Measurements from ENCODE around the gene LHFPL3. TPM values are rescaled to one million over a fixed set of nuclear protein-coding genes. Genes with fewer than 3 reads are reported as not detected.

LHFPL3 gene
- total RNA-seq, 1 experiment from 2014 or later = not detected

DNA sequence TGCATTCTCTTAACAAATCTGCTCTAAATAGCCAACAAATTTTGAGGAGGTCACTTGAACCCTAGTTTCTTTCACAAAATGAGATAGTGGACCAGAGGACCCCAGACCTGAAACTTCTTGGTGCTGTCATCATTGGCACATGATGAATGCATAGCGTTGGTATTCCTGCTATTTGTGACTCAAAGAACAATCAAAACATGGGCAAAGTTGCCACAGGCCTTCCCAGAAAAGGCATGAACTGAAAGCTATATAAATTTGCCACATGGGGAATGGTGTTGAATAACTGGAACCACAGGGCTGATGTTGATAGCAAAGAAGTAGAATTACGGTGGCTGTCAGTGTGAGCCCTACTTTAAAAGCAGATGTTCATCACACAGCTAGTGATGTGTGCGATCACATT lies 465.8 kb downstream of the LHFPL3 start:
- no peak for TF ChIP-seq ZFX (IDR thresholded peaks at IDR 0.05)
- TF ChIP-seq, protein P1, sequence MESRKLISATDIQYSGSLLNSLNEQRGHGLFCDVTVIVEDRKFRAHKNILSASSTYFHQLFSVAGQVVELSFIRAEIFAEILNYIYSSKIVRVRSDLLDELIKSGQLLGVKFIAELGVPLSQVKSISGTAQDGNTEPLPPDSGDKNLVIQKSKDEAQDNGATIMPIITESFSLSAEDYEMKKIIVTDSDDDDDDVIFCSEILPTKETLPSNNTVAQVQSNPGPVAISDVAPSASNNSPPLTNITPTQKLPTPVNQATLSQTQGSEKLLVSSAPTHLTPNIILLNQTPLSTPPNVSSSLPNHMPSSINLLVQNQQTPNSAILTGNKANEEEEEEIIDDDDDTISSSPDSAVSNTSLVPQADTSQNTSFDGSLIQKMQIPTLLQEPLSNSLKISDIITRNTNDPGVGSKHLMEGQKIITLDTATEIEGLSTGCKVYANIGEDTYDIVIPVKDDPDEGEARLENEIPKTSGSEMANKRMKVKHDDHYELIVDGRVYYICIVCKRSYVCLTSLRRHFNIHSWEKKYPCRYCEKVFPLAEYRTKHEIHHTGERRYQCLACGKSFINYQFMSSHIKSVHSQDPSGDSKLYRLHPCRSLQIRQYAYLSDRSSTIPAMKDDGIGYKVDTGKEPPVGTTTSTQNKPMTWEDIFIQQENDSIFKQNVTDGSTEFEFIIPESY (IDR thresholded peaks at IDR 0.05; ENCODE audit: extremely low read depth, insufficient replicate concordance, low read length) = no peak
- TF ChIP-seq, protein P2, sequence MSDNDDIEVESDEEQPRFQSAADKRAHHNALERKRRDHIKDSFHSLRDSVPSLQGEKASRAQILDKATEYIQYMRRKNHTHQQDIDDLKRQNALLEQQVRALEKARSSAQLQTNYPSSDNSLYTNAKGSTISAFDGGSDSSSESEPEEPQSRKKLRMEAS (IDR thresholded peaks at IDR 0.05) = no peak
- TF ChIP-seq POLR2A (IDR thresholded peaks at IDR 0.05; ENCODE audit: borderline replicate concordance, extremely low read depth, insufficient read depth, insufficient read length) = no peak
- no peak for TF ChIP-seq SP1 (IDR thresholded peaks at IDR 0.05; ENCODE audit: low read depth)
- TF ChIP-seq EZH2 (IDR thresholded peaks at IDR 0.05) = no peak
- TF ChIP-seq, protein P3, sequence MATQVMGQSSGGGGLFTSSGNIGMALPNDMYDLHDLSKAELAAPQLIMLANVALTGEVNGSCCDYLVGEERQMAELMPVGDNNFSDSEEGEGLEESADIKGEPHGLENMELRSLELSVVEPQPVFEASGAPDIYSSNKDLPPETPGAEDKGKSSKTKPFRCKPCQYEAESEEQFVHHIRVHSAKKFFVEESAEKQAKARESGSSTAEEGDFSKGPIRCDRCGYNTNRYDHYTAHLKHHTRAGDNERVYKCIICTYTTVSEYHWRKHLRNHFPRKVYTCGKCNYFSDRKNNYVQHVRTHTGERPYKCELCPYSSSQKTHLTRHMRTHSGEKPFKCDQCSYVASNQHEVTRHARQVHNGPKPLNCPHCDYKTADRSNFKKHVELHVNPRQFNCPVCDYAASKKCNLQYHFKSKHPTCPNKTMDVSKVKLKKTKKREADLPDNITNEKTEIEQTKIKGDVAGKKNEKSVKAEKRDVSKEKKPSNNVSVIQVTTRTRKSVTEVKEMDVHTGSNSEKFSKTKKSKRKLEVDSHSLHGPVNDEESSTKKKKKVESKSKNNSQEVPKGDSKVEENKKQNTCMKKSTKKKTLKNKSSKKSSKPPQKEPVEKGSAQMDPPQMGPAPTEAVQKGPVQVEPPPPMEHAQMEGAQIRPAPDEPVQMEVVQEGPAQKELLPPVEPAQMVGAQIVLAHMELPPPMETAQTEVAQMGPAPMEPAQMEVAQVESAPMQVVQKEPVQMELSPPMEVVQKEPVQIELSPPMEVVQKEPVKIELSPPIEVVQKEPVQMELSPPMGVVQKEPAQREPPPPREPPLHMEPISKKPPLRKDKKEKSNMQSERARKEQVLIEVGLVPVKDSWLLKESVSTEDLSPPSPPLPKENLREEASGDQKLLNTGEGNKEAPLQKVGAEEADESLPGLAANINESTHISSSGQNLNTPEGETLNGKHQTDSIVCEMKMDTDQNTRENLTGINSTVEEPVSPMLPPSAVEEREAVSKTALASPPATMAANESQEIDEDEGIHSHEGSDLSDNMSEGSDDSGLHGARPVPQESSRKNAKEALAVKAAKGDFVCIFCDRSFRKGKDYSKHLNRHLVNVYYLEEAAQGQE (IDR thresholded peaks at IDR 0.05; ENCODE audit: low read depth) = no peak
- no peak for TF ChIP-seq SRF (IDR thresholded peaks at IDR 0.05; ENCODE audit: low read depth)
- no peak for TF ChIP-seq RAD21 (IDR thresholded peaks at IDR 0.05; ENCODE audit: low read depth)
- no peak for TF ChIP-seq TCF7L2 (IDR thresholded peaks at IDR 0.05; ENCODE audit: borderline replicate concordance, extremely low read depth, insufficient read depth, insufficient read length)
- no peak for TF ChIP-seq YY1 (IDR thresholded peaks at IDR 0.05; ENCODE audit: extremely low read depth, insufficient replicate concordance, low read depth, low read length)
- ChIA-PET CTCF (no interaction called here), RAD21 (ENCODE audit: low non-redundant PET in 1 of 2, low total read pairs in 2 of 2, uncharacterized antibody in 2 of 2, unreplicated experiment in 2 of 2) (no interaction called here), POLR2A (no interaction called here)
- Histone ChIP-seq H3K9me3 (ENCODE audit: control insufficient read depth in 1 of 2, insufficient read depth in 1 of 2, low read depth in 1 of 2, low read length in 2 of 2) (no peaks in the 10 kb centered on the region), H3K4me3 (replicated peaks in 1 of 2; ENCODE audit: low read depth in 1 of 2, low read length in 2 of 2) (no peak overlapping the region), H3K27ac (ENCODE audit: low read depth, low read length) (no peak overlapping the region), H3K4me2 (ENCODE audit: low read length) (no peak overlapping the region), H3K4me1 (ENCODE audit: control insufficient read depth in 1 of 2, insufficient read depth in 2 of 2, low read length in 2 of 2) (no peaks in the 10 kb centered on the region), H3K9me2 (ENCODE audit: insufficient read depth) (no peaks in the 10 kb centered on the region), H2AFZ (ENCODE audit: low read depth, low read length, poor library complexity, severe bottlenecking) (no peak overlapping the region), H3K9ac (ENCODE audit: low read length) (no peak overlapping the region), H4K20me1 (ENCODE audit: insufficient read depth) (no peaks in the 10 kb centered on the region), H3K36me3 (ENCODE audit: control insufficient read depth in 1 of 2, insufficient read depth in 2 of 2, low read length in 2 of 2) (no peaks in the 10 kb centered on the region), H3K27me3 (ENCODE audit: insufficient read depth, low read length) (peaks cover 78% of the 10 kb centered on the region), H3K79me2 (ENCODE audit: insufficient read depth, low read length) (no peaks in the 10 kb centered on the region)
- ATAC-seq (no peak), DNase-seq (ENCODE audit: low read depth, low spot score) (no peak)
- no TSS peak for BruUV-seq (replicated peaks)
- intact Hi-C loops (cut with micrococcal nuclease) = no loop called here
